ENCODE results near the gene TCEAL4.

The TCEAL4 gene

GRCh38 chrX:103585411-103586313, at the start of gene TCEAL4:
TSS of gene TCEAL4 (plus strand) at chrX:103585515. CDS start at chrX:103586676, 1,161 bp downstream.
- no peak for DNase-seq (ENCODE audit: low read depth in 4 of 4, low spot score in 1 of 4)

GRCh38 chrX:103536071-103536470, 49.2 kb upstream of the TCEAL4 start:
- no peak for DNase-seq (ENCODE audit: low read depth in 4 of 4, low spot score in 1 of 4)

- DNase-seq (ENCODE audit: low read depth in 4 of 4, low spot score in 1 of 4), result no peak
These were observed 48.6 kb upstream of the TCEAL4 start for GRCh38 chrX:103536732-103537131.

- DNase-seq (ENCODE audit: low read depth in 4 of 4, low spot score in 1 of 4), result no peak
These were observed 47.4 kb upstream of the TCEAL4 start for GRCh38 chrX:103537871-103538387.

- DNase-seq (ENCODE audit: low read depth in 4 of 4, low spot score in 1 of 4), result no peak
These were observed 46.6 kb upstream of the TCEAL4 start for GRCh38 chrX:103538728-103539127.

- no peak for DNase-seq (ENCODE audit: low read depth in 4 of 4, low spot score in 1 of 4)
These were observed 45.6 kb upstream of the TCEAL4 start for GRCh38 chrX:103539695-103540094.

GRCh38 chrX:103540145-103540544, 45.2 kb upstream of the TCEAL4 start:
- DNase-seq (ENCODE audit: low read depth in 4 of 4, low spot score in 1 of 4), result no peak

GRCh38 chrX:103549916-103550315, 35.4 kb upstream of the TCEAL4 start:
- no peak for DNase-seq (ENCODE audit: low read depth in 4 of 4, low spot score in 1 of 4)

- no peak for DNase-seq (ENCODE audit: low read depth in 4 of 4, low spot score in 1 of 4)
These were observed 34.8 kb upstream of the TCEAL4 start for GRCh38 chrX:103550415-103551051.

GRCh38 chrX:103552236-103552635, 33.1 kb upstream of the TCEAL4 start:
- no peak for DNase-seq (ENCODE audit: low read depth in 4 of 4, low spot score in 1 of 4)

GRCh38 chrX:103554687-103555424, 30.5 kb upstream of the TCEAL4 start:
- DNase-seq (ENCODE audit: low read depth in 4 of 4, low spot score in 1 of 4), result peak; percentile 24 to 49 (median 36)

- no peak for DNase-seq (ENCODE audit: low read depth in 4 of 4, low spot score in 1 of 4)
These were observed 28.2 kb upstream of the TCEAL4 start for GRCh38 chrX:103556963-103557612.

- no peak for DNase-seq (ENCODE audit: low read depth in 4 of 4, low spot score in 1 of 4)
These were observed 25.1 kb upstream of the TCEAL4 start for GRCh38 chrX:103560256-103560655.

GRCh38 chrX:103562801-103563200, 22.5 kb upstream of the TCEAL4 start:
- DNase-seq (ENCODE audit: low read depth in 4 of 4, low spot score in 1 of 4), result no peak

- no peak for DNase-seq (ENCODE audit: low read depth in 4 of 4, low spot score in 1 of 4)
These were observed 20.1 kb upstream of the TCEAL4 start for GRCh38 chrX:103565197-103565596.

- DNase-seq (ENCODE audit: low read depth in 4 of 4, low spot score in 1 of 4), result no peak
These were observed 19.6 kb upstream of the TCEAL4 start for GRCh38 chrX:103565752-103566151.

- DNase-seq (ENCODE audit: low read depth in 4 of 4, low spot score in 1 of 4), result no peak
These were observed 14.2 kb upstream of the TCEAL4 start for GRCh38 chrX:103571121-103571520.

GRCh38 chrX:103571726-103572125, 13.6 kb upstream of the TCEAL4 start:
- DNase-seq (ENCODE audit: low read depth in 4 of 4, low spot score in 1 of 4), result no peak

GRCh38 chrX:103573202-103573601, 12.1 kb upstream of the TCEAL4 start:
- DNase-seq (ENCODE audit: low read depth in 4 of 4, low spot score in 1 of 4), result no peak

- no peak for DNase-seq (ENCODE audit: low read depth in 4 of 4, low spot score in 1 of 4)
These were observed 719 bp upstream of the TCEAL4 start for GRCh38 chrX:103584596-103584995.

GRCh38 chrX:103586314-103586646, 965 bp downstream of the TCEAL4 start:
- DNase-seq (ENCODE audit: low read depth in 4 of 4, low spot score in 1 of 4), result no peak
